Activated T-helper 1 cell treated with anti-CD3 and anti-CD28 coated beads, Interleukin-2, amount 50 U/mL, for 16 hours (primary cell): ENCODE results near the gene IL21R.
"Not testable (repeated sequence)": the region's sequence is repeated elsewhere in the genome, so short reads cannot be mapped to it uniquely, and the experiment has no call there.

Source experiments
- DNase-seq, 2 donors: peaks; one replicate each; pipeline ENCODE4 v3.0.0-alpha.2; 2020; ENCODE audit warnings: low read depth in 1 of 2, low spot score in 1 of 2

IL21R gene

DNA sequence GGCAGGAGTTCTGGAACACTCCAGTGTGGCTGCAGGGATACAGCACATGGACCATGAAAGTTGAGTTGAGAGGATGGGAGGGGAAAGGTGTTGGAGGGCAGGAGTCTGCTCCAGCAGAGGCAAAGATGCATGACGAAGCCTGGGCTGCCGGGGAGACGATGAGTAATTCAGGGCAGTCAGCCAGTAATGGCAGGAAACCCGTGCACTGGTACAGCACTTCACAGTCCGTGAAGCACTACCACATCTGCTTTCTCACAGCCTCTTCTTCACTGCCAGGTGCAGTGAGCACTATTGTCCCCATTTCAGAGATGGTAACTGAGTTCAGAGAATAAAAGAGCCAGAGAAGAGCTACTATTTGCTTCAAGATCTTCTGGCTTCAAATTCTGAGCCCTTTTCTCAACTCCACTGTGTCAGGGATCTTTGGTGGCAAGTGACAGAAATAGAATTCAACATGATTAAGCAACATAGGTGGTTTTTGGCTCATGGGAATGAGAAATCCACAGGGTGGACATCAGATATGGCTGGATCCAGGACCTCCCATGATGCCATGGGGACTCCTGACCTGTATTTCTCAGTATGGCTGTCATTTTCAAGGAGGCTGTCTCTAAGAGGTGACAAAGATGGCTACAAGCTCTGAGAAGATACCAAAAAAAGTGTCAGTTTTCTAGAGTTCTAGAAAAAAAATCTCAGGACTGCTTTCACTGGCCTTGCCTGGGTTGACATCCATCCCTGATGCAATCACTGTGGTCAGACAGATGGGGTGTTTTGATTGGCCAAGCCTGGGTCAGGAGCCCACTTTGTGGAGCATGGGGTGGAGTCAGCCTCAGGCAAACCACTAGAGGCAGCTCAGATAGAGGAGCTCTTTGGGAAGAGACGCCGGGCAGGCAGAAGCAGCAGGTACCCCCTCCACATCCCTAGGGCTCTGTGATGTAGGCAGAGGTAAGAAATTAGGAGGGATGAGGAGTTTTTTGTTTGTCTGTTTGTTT is 24.7 kb downstream of the IL21R start:
- DNase-seq: peak; percentile 52 to 59

DNA sequence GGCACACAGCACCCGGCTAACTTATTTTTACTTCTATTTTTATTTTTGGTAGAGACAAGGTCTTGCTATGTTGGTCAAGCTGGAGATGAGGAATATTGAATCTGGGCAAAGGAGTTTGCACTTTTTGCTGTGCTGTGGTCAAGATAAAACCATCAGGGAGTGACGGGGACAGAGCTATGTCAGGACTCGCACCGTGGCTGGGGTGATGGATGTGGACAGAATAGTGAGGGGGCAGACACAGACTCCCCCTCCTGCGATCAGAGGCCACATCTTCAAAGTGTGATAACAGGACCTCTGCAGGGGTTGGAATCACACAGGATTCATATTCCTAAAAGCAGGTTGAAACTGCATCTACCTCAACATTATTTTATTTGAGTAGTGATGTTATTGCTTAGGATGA is 25.6 kb downstream of the IL21R start:
- no peak for DNase-seq

DNA sequence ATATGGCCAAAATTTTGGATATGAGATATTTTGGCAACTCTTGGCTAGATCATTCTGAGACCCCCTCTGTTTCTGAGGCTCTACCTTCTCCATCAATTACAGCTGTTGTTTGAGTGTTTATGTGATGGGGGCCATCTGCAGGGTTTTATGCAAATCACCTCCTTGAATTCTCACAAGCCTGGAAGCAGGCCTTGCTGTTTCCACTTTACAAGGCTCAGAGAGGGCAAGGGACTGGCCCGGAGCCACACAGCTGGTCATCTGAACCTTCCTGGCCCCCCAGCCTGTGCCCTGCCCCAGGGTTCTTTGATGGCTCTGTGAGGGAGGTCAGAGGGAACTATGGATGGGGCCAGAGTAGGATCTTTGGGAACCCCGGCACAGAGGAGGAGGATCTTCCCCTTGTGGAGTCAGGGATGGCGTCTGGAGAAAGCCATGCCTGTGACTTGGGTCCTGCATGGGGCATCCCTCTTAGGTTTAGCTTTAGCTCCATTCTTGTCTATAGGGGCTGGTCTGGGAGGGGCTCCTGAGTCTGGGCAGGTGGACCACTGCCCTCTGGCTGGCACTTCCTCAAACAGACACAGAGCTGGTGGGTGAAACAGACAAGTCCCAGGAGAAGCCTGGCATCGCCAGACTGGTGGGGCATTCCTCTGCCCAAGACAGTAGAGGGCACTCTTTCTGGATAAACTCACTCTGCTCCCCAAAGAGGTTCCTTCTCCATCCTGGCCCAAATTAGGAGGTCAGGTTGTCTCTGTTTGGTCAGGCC is 26.2 kb downstream of the IL21R start:
- DNase-seq: no peak

DNA sequence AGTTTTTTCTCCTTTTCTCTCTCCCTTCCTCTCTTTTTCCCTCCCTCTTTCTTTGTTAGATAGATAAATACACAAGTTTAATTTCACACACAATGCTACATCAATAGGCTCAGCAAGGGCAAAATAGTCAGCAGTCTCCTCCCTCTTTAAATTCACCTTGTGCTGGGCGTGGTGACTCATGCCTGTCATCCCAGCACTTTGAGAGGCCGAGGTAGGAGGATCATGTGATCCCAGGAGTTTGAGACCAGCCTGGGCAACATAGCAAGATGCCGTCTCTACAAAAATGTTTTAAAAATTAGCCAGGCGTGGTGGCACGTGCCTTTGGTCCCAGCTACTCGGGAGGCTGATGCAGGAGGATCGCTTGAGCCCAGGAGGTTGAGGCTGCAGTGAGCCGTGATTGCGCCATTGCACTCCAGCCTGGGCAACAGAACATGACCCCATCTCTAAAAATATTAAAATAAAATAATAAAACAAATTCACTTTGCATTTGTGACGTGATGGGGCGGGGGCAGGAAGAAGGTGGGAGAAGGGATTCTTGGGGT is 27.4 kb downstream of the IL21R start:
- DNase-seq: no peak

DNA sequence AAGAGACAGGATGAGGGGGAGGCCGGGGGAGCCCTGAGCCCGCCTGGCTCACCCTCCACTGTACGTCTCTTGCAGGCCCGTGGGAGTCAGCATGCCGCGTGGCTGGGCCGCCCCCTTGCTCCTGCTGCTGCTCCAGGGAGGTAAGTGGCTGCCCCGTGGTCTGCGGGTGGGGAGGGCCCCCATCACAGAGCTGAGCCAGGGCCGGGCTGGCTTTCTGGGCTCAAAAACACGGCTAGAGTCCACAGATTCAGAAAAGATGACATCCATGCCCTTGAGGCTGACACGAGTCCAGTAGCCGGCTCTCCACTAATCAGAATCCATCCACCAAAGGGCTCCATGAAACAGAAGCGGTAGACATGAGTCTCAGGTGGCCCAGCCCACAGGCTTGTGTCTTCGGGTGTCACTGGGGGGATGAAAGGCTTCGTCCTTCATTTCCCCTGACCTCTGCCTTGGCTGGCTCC is 28.0 kb downstream of the IL21R start:
- no peak for DNase-seq

DNA sequence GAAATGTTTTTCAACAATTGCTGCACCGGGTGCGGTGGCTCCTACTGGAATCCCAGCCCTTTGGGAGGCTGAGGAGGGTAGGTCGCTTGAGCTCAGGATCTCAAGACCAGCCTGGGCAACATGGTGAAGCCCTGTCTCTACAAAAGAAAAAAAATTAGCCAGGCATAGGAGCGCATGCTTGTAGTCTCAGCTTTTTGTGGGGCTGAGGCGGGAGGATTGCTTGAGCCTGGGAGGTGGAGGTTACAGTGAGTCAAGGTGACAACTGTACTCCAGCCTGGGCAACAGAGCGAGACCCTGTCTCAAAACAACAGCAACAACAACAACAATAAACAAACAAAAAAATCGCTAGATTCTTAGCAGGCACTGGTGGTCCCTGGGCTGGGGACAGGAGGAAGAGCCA is 28.5 kb downstream of the IL21R start:
- no peak for DNase-seq

DNA sequence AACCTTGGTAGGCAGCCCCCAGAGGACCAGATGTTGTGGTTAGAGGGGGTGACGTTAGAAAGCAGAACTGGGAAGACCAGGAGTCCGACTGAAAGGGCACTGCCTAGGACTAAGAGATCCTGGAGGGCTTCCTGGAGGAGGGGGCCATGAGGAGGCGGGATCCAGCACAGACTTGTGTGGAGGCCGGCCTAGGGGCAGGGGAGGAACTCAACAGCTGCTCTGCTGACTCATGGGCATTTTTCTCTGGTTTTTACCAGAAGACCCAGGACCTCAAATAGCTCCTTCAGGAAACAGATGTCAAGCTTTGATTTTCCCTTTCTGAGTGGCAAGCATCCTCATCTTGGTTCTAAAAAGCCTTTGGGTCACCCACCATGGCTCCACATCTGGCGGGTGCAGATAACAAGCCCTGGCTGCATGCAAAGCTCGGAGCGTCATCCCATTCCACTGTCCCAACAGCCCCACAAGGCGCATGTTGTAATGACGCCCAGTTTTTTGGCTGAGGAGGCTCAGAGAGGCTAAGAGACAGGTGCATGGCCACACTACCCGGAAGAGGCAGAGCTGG is 29.0 kb downstream of the IL21R start:
- no peak for DNase-seq

DNA sequence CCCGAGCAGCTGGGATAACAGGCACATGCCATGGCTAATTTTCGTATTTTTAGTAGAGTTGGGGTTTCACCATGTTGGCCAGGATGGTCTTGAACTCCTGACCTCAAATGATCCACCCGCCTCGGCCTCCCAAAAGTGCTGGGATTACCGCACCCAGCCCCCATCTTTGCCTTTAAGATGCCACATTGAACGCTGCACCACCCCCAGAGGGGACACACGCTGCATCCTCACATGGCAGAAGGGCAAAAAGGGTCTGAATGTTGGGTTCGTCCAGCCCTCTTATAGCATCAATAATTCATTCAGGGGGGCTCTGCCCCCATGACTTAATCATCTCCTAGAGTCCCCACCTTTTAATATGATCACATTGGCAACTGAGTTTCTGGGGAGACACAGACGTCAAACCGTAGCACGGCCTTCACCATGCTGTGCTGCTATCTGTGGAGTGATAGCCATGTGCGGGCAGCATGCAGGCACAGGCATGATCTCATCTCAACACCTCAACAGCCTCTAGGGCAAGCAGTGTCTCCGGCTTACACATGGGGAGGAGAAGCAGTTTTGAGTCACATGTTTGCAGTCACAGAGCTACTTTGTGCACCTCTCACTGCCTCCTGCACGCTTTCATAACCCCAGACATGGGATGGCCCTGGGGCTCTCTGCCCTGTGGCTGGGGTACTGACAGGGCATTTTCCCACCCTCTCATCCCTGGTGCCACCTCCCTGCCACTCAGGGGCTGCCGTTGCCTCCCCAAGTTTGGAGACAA is 30.0 kb downstream of the IL21R start:
- no peak for DNase-seq

DNA sequence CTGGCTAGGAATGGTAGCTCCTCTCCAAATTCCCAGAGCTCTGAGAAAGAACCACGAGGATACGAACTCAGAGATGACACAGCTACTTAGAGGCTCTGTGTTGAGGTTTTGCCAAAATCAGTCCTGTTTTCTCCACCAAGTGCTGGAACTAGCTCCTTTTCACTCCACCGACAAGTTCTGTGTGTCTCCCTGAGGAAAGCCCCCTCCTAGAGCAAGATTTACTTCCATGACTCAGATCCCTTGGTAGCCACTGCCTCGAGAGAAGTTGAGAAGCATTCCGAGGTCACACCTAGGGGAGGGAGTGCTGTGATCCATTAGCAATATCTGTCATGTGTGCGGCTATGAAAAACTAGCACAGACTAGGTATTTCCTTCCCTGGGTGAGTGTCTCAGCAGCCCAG is 30.6 kb downstream of the IL21R start:
- DNase-seq: no peak

DNA sequence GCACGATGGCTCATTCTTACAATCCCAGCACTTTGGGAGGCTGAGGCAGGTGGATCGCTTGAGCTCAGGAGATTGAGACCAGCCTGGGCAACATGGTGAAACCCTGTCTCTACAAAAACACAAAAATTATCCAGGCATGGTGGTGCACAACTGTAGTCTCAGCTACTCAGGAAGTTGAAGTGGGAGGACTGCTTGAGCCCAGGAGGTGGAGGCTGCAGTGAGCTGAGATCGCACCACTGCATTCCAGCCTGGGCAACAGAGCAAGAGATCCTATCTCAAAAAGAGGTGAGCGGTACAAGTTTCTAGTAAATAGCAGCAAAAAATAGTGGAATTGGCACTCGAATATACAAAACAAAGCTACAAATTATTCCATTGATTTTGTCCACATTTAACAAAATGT is 31.2 kb downstream of the IL21R start:
- DNase-seq: not testable (repeated sequence)

DNA sequence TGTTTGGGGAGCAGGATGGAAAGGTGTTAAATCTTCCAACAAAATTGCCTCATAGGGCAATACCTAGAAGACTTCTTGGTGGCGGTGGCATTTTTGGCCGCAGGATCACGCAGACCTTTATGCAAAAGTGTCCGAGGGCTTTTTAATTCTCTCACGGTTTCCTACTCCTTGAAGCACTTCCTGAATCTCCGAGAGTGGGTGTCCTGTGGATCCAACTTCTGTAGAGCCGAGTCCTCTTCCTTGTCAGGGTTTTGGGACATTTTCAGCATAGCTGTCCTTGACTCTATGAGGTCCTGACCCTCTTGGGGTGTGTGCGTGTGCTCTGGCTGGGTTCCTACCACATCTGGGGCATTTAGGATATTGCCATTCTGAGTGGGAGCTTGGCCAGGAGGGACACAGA is 31.7 kb downstream of the IL21R start:
- no peak for DNase-seq

DNA sequence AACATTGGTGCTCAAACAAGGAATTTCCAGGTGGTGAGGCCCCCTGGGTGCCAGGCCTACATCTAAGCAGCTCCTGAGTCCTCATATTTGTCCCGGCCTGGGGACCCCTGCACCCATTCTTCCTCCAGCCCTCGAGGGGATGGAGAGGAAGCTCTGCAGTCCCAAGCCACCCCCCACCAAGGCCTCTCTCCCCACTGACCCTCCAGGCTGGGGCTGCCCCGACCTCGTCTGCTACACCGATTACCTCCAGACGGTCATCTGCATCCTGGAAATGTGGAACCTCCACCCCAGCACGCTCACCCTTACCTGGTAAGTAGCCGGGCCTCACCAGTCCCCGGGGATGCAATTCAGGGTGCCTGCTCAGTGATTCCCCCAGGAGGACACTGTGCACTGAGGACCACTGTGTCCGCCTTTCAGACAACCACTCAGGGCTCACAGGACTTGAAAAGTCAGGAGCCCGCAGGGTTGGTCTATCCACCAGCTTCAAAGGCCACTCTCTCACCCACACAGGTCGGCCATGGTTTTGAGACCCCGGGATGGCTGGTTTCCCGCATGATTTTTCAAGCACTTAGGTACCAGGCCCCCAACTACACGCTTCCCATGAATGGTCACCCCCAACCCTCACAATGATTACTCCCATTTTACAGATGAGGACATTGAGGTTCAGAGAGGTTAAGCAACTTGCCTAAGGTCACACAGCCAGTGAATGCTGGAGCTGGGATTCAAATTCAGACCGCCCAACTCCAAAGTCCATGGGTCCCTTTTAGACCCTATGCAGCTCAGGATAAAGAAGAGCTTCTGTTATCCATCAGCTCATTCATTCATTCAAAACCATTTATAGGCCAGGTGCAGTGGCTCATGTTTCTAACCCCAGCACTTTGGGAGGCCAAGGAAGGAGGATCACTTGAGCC is 32.4 kb downstream of the IL21R start:
- no peak for DNase-seq

DNA sequence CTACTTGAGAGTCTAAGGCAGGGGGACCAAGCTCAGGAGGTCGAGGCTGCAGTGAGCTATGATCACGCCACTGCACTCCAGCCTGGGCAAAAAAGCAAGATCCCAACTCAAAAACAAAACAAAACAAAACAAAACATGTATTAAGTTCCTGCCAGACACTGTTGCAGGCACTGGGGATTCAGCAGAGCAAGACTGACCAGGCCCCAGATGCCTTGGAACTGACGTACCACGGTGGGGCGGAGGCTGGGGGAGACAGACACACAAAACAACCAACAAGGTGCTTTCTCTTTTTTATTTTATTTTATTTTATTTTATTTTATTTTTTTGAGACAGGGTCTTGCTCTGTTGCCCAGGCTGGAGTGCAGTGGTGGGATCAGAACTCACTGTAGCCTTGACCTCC is 33.2 kb downstream of the IL21R start:
- DNase-seq: not testable (repeated sequence)

DNA sequence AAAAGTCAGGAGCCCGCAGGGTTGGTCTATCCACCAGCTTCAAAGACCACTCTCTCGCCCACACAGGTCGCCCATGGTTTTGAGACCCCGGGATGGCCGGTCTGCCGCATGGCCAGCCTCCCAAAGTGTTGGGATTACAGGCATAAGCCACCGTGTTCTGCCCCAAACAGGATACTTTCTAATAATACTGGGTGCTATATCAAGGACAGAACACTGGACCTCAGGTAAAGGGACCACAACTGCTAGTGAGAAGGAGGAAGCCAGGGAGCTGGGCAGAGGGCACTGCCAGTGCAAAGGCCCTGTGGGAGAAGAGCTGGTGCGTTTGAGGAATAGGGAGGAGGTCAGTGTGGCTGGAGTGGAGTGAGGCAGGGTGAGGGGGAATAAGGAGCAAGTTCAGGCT is 34.1 kb downstream of the IL21R start:
- DNase-seq: no peak

DNA sequence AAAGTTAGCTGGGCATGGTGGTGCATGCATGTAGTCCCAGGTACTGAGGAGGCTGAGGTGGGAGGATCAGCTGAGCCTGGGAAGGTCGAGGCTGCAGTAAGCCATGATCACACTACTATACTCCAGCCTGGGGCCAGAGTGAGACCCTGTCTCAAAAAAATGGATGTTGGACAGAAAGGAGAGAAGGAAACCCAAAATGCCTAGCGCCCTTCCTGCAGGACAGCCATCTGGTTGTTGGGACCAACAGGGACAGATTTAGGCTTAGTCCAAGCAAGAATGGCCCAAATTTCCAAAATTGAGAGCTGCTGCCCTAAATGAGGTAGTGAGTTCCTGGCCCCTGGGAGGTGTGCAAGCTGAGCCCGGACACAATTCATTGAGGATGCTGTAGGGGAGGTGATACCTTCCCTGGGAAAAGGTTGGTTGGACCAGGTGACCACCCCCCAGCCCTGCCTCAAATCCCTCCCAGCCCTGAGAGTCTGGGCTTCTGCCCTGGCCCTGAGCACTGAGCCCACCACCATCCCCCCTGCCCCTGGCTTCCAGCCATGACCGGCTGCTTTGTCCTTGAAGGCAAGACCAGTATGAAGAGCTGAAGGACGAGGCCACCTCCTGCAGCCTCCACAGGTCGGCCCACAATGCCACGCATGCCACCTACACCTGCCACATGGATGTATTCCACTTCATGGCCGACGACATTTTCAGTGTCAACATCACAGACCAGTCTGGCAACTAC is 35.1 kb downstream of the IL21R start:
- no peak for DNase-seq

DNA sequence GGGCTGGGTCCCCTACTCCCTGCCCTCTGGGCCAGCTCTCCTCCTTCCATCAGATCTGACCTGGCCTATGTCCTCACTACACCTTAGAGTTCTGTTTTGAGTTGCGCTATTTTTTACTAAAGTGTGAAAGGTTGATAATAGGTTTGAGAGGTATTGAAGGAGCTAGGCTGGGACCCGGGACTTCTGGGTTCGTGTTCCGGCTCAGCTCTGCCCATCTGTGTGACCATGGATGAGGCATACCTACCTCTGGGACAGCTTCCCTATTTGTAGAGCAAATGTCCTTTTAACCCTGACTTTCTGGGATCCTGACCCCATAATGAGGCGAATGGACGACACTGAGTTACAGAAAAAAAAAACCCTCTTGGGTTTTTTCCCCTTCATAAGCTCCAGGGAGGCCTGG is 36.0 kb downstream of the IL21R start:
- DNase-seq: no peak

DNA sequence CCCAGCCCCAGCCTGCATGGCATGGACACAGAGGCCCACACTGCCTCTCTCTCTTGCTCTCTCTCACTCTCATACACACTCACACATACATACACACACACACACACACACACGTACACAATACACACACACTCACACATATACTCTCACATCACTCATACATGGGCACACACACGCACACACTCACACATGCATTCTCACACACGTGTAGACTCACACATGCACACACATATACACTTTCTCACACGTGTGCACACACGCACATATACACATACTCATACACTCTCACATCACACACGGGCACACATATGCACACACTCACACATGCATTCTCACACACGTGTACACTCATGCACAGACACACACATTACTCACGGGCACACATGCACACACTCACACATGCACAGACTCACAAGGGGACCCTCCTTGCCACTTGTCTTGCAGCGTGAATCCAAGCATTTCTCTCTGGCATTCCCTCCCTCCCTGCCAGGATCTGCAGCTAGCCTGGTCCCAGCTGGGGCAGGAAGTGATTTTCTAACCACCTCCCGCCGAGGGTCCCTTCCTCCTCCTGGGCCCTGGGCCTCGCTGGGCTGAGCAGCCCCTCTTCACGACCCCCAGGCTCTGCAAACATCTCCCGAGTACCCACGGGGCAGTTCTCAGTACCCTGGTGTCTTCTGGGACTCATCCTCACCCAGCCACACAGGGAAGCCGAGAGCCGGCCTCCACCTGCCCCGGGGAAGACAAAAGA is 37.5 kb downstream of the IL21R start:
- no peak for DNase-seq

DNA sequence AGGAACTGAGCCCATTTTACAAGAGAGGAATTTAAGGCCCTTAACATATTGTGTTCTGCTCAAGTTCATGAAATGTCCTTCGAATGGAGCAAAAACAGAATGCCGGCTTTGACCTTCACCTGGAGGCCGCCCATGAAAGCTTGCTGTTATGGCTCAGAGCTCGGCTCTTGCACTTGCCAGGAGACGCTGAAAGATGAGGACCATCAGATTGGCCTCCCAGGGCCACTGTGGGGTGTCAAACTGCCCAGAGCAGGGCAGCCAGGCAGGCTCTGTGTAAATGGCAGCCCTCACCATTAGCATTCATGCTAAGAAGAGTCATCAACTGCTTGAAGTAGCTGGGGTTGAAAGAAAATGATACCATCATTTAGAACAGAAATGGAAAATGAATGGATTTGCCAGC is 39.3 kb downstream of the IL21R start:
- DNase-seq: no peak
